Neural progenitor cell (in vitro differentiated cells): Measurements from ENCODE around the gene CCT6B. TPM values are rescaled to one million over a fixed set of nuclear protein-coding genes. Genes with fewer than 3 reads are reported as not detected.
A peak's percentile ranks its signal among the peaks of the same experiment; 100 is the strongest.
"Not testable (repeated sequence)": the region's sequence is repeated elsewhere in the genome, so short reads cannot be mapped to it uniquely, and the experiment has no call there.

Experiments used
- DNase-seq: peaks from one replicate; pipeline ENCODE4 v3.0.0-alpha.2; 2016; ENCODE audit warnings: low spot score
- H2AFZ ChIP-seq: fragments of 200-600 bp; sonication (generic); replicated peaks from 2 replicates; pipeline ENCODE4 v1.6.1; 2016; ENCODE audit warnings: antibody characterized with exemption
- H3F3A ChIP-seq: fragments of 200-600 bp; sonication (generic); 2 replicates; pipeline ENCODE4 v1.6.1; 2016; ENCODE audit warnings: antibody characterized with exemption, low read depth
- H3K27ac ChIP-seq: fragments of 200-600 bp; sonication (generic); 2 replicates; pipeline ENCODE4 v1.5.1; 2016; ENCODE audit warnings: mild to moderate bottlenecking
- H3K27me3 ChIP-seq: fragments of 200-600 bp; sonication (generic); 2 replicates; pipeline ENCODE4 v1.6.1; 2016; ENCODE audit warnings: mild to moderate bottlenecking, moderate library complexity
- H3K36me3 ChIP-seq: fragments of 200-600 bp; sonication (generic); 2 replicates; pipeline ENCODE4 v1.5.1; 2016
- H3K4me1 ChIP-seq: fragments of 200-600 bp; sonication (generic); 2 replicates; pipeline ENCODE4 v1.6.1; 2016; ENCODE audit warnings: mixed run types
- H3K4me2 ChIP-seq: fragments of 200-600 bp; sonication (generic); 2 replicates; pipeline ENCODE4 v1.6.1; 2016
- H3K4me3 ChIP-seq: fragments of 200-600 bp; sonication (generic); 2 replicates; pipeline ENCODE4 v1.5.1; 2016
- H3K79me2 ChIP-seq: fragments of 200-600 bp; sonication (generic); 2 replicates; pipeline ENCODE4 v1.6.1; 2016; ENCODE audit warnings: low read depth
- H3K9ac ChIP-seq: fragments of 200-600 bp; sonication (generic); 2 replicates; pipeline ENCODE4 v1.6.1; 2016
- H3K9me3 ChIP-seq: fragments of 200-600 bp; sonication (generic); 2 replicates; pipeline ENCODE4 v1.5.1; 2016; ENCODE audit warnings: low read depth
- H4K20me1 ChIP-seq: fragments of 200-600 bp; sonication (generic); 2 replicates; pipeline ENCODE4 v1.6.1; 2016; ENCODE audit warnings: low read depth
- H3K27ac Mint-ChIP-seq: 3 replicates; pipeline ENCODE4 v1.8.0; 2021; ENCODE audit warnings: mixed read lengths
- H3K27me3 Mint-ChIP-seq: 2 replicates; pipeline ENCODE4 v1.8.0; 2022; ENCODE audit warnings: low read depth, mild to moderate bottlenecking, inconsistent platforms, moderate library complexity, mixed read lengths; ENCODE audit not compliant: insufficient read depth
- H3K36me3 Mint-ChIP-seq: 3 replicates; pipeline ENCODE4 v1.8.0; 2021; ENCODE audit warnings: mixed read lengths
- H3K4me1 Mint-ChIP-seq: 3 replicates; pipeline ENCODE4 v1.8.0; 2021; ENCODE audit warnings: mixed read lengths
- H3K4me3 Mint-ChIP-seq: 3 replicates; pipeline ENCODE4 v1.8.0; 2021; ENCODE audit warnings: mild to moderate bottlenecking, moderate library complexity, mixed read lengths
- H3K9me3 Mint-ChIP-seq: 3 replicates; pipeline ENCODE4 v1.8.0; 2020; ENCODE audit warnings: mixed read lengths
- CTCF ChIP-seq: fragments of 200-600 bp; sonication (generic); IDR thresholded peaks from 2 replicates; pipeline ENCODE4 v1.5.1; 2017; ENCODE audit warnings: antibody characterized with exemption, mild to moderate bottlenecking
- EZH2 ChIP-seq: fragments of 200-600 bp; sonication (generic); IDR thresholded peaks from 2 replicates; pipeline ENCODE4 v1.6.1; 2017; ENCODE audit warnings: antibody characterized with exemption, mild to moderate bottlenecking, moderate library complexity
- EZH2phosphoT487 ChIP-seq: fragments of 200-600 bp; sonication (generic); IDR thresholded peaks from 2 replicates; pipeline ENCODE4 v1.6.1; 2017; ENCODE audit warnings: antibody characterized with exemption
- total RNA-seq: library from RNA; depleted of rRNA; stranded (reverse); fragments of >200 nt; gene quantifications from 2 replicates; pipeline ENCODE4 v1.2.3, GENCODE V29; 2015; ENCODE audit warnings: low replicate concordance

Gene CCT6B
- total RNA-seq, 1 donor from 2014 or later: 5.0 TPM

GRCh38 chr17:34974794-34975785, 13.8 kb upstream of the CCT6B start:
- Mint-ChIP-seq H3K36me3 (no peaks in the 10 kb centered on the region), H3K4me3 (no peak overlapping the region), H3K27me3 (no peaks in the 10 kb centered on the region), H3K4me1 (peaks cover 11% of the 10 kb centered on the region), H3K9me3 (no peaks in the 10 kb centered on the region), H3K27ac (no peak overlapping the region)
- H3F3A ChIP-seq: no peaks in the 10 kb centered on the region
- no peak overlapping the region for H3K4me3 ChIP-seq
- H3K27me3 ChIP-seq: no peaks in the 10 kb centered on the region
- no peak for DNase-seq
- no peak overlapping the region for H3K4me2 ChIP-seq
- H3K9me3 ChIP-seq: no peaks in the 10 kb centered on the region
- no peaks in the 10 kb centered on the region for H3K79me2 ChIP-seq
- no peaks in the 10 kb centered on the region for H4K20me1 ChIP-seq
- TF ChIP-seq EZH2 (no peak), EZH2phosphoT487 (no peak), CTCF (no peak)
- H3K27ac ChIP-seq: no peak overlapping the region
- H2AFZ ChIP-seq: no peak overlapping the region
- peaks cover 6% of the 10 kb centered on the region for H3K4me1 ChIP-seq
- H3K36me3 ChIP-seq: no peaks in the 10 kb centered on the region
- peak overlapping the region; percentile 25 for H3K9ac ChIP-seq

- Mint-ChIP-seq H3K4me1 (peaks cover 2% of the 10 kb centered on the region), H3K27ac (no peak overlapping the region), H3K9me3 (no peaks in the 10 kb centered on the region), H3K36me3 (no peaks in the 10 kb centered on the region), H3K4me3 (no peak overlapping the region), H3K27me3 (no peaks in the 10 kb centered on the region)
- TF ChIP-seq EZH2phosphoT487: no peak
- Histone ChIP-seq H4K20me1 (no peaks in the 10 kb centered on the region), H3K4me1 (no peaks in the 10 kb centered on the region), H3K9me3 (no peaks in the 10 kb centered on the region), H3K79me2 (no peaks in the 10 kb centered on the region), H3K4me3 (no peak overlapping the region), H3F3A (no peaks in the 10 kb centered on the region), H3K36me3 (no peaks in the 10 kb centered on the region), H2AFZ (no peak overlapping the region), H3K4me2 (no peak overlapping the region), H3K9ac (no peak overlapping the region), H3K27me3 (no peaks in the 10 kb centered on the region), H3K27ac (no peak overlapping the region)
- no peak for DNase-seq
Observed at GRCh38 chr17:34974179-34974578, 12.9 kb upstream of the CCT6B start.

- H3F3A ChIP-seq: no peaks in the 10 kb centered on the region
- no peak overlapping the region for H3K4me3 ChIP-seq
- no peak overlapping the region for H2AFZ ChIP-seq
- no peaks in the 10 kb centered on the region for H4K20me1 ChIP-seq
- no peak for DNase-seq
- H3K9ac ChIP-seq: no peak overlapping the region
- H3K36me3 ChIP-seq: peaks cover 8% of the 10 kb centered on the region
- Mint-ChIP-seq H3K4me1 (peaks cover 10% of the 10 kb centered on the region), H3K9me3 (no peaks in the 10 kb centered on the region), H3K27ac (no peak overlapping the region), H3K4me3 (no peak overlapping the region), H3K27me3 (peaks cover 2% of the 10 kb centered on the region), H3K36me3 (no peaks in the 10 kb centered on the region)
- H3K27me3 ChIP-seq: peaks cover 64% of the 10 kb centered on the region
- H3K4me2 ChIP-seq: no peak overlapping the region
- H3K79me2 ChIP-seq: peaks cover 20% of the 10 kb centered on the region
- TF ChIP-seq EZH2 (no peak), CTCF (no peak), EZH2phosphoT487 (no peak)
- no peaks in the 10 kb centered on the region for H3K9me3 ChIP-seq
- H3K27ac ChIP-seq: no peak overlapping the region
- peaks cover 10% of the 10 kb centered on the region for H3K4me1 ChIP-seq
Observed at GRCh38 chr17:34958438-34958837, 2.8 kb downstream of the CCT6B start.

GRCh38 chr17:34950780-34951179, 10.5 kb downstream of the CCT6B start:
- not testable (repeated sequence) for H4K20me1 ChIP-seq, H3K4me1 ChIP-seq, H2AFZ ChIP-seq, H3K36me3 Mint-ChIP-seq, H3K4me3 Mint-ChIP-seq, H3K4me1 Mint-ChIP-seq, DNase-seq, H3K27ac Mint-ChIP-seq, H3K27ac ChIP-seq, H3K9me3 Mint-ChIP-seq, H3K9me3 ChIP-seq, H3K36me3 ChIP-seq, H3K27me3 Mint-ChIP-seq, H3K9ac ChIP-seq, H3F3A ChIP-seq, H3K79me2 ChIP-seq, H3K4me3 ChIP-seq, H3K4me2 ChIP-seq
- H3K27me3 ChIP-seq: peaks cover 49% of the 10 kb centered on the region
